HG02588 (cell line): Measurements from ENCODE around the gene PRKG1.

Experiments
- ATAC-seq: cut with Tn5 transposase; IDR thresholded peaks from one replicate; pipeline ENCODE4 v1.9.1; 2021; ENCODE audit warnings: mild to moderate bottlenecking, moderate library complexity; ENCODE audit not compliant: unreplicated experiment

Gene PRKG1

DNA sequence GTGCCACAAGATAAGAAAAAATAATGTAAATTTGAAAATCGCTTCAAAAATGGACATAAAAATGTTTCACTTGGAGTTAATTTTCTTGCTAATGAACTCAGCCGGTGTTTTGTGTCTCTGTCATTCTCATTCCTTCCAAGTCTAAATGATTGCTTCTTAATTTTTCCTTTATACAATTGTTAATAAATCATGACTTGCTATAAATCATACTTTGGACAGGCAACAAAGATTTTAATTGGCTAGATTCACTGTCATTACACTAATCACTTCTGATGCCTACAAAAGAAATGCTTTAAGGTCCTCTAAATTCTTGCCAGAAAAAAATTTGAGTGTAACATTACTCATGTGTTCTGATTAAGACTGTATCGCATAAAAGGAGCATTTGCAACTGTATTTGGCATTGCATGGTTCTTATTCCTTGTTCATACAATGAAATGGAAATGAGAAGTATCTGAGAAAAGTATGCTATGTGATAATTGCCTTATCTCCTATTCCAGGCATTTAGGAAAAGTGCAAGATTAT, 1000.3 kb downstream of the PRKG1 start:
- no peak for ATAC-seq

GRCh38 chr10:52077814-52078213, 1003.5 kb downstream of the PRKG1 start:
- ATAC-seq: no peak

GRCh38 chr10:52078397-52078937, 1004.2 kb downstream of the PRKG1 start:
- ATAC-seq: no peak

DNA sequence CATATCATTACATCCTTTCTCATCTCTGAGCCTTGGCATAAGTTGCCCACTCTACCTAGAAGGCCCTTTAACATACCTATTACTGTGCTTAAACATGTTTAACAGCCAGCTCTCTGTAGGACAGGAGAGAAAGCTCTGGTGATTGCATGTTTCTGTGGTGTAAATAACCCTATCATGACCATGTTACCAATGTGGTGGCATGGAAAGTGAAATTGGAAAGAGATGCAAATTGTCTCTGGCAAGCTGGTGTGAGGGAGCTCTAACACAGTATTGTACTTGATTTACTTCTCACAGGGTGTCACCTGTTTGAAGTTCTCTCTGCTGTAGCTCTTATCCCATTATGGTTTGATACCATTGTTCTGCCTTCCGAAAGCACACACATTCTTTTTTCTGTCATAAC, 1008.0 kb downstream of the PRKG1 start:
- peak; percentile 54 for ATAC-seq

DNA sequence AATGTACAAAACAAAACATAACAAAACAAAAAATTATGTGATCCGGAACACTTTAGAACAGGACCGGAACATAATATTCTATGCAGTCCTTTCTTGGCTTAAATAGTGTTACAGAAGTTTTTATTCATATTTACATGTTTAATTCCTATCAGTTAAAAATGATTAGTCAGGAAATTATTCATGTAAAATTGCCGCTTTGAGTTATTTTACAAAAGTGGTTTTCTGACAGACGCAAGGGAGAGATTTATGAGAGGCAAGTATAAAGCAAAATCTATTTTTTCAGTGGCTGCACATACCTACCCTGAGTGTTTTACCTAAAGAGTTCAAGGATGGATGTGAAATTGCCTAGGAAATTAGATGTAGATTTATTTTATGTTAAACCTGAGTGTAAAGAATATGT, 1009.1 kb downstream of the PRKG1 start:
- ATAC-seq: no peak

DNA sequence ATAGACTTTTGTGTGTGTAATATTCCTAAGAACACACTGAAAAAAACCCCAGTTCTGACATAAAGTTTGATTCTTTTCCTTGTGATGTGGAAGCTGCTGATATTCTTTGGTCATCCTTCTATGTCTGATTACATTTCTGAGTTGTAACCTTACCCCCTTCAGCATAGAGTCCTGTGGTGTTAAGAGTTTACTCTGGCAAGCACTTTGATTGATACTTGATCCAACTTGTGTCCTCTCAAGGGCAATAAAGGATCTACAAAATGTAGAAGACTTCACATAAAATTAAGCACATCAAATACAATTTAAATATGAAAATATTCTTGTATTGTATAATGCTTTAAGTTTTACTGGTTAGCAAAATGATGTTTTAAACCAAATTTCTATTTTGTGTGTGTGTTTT, 1018.1 kb downstream of the PRKG1 start:
- no peak for ATAC-seq

DNA sequence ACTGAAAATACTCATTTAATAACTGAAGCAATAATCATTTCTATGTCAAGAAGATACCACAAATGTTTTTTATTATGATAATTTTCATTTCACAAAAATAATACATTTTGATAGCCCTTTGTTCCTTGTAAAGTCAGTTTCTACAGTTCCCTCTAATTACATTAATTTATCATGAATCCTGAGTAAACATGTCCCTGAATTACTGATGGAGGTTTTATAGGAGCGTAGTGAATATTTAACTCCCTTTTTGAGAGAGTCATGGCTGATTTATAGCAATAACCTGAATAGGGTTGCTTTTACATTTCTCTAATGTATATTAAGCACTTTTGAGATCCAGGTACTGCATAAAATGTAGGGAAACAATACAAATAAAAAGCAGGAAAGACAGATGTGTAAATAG, 1023.8 kb downstream of the PRKG1 start:
- no peak for ATAC-seq

DNA sequence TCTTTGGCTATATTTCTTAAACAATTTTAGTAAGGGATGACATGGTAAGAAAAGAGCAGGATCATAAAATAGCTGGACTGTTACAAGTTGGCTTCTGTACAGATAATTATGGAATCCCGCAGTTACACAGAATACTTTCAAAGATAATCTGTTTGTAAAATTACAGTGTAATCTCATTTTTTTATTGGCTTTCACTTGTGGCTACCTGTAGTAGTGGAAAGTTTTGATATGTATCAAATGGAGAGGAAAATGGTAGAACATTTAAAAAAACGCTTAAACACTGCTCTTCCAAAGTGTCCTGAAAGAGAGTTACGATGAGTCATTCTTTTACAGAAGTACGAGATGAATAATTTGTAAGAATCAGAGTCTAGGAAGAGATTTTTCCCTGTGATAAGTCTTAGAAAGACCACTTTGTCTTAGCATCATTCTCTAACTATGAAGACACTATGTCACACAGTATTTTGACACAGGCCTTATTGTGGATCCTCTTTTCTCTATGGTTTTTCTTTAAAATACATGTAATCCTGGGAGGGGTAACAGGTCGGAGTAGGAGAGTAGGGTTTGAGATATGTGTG, 1024.8 kb downstream of the PRKG1 start:
- ATAC-seq: no peak

- ATAC-seq: no peak
Measured at GRCh38 chr10:52100011-52100547, 1025.8 kb downstream of the PRKG1 start.

DNA sequence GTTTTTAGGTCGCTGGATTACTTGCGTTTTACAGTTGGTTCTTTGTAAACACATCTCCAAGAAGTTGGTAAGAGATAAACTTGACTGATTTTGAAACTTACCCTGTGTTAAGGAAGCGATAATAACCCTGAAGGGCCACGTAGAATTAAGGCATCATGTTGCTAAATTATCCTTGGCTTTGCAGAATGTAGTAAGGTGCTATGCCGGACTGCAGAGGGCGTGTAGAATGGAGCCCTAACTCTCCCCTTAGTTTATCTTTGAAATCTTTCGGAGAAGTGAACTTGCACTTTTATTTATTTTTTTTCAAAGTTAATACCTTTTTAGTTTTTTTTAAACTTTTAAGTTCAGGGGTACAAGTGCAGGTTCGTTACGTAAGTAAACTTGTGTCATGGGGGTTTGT, 1031.0 kb downstream of the PRKG1 start:
- no peak for ATAC-seq

DNA sequence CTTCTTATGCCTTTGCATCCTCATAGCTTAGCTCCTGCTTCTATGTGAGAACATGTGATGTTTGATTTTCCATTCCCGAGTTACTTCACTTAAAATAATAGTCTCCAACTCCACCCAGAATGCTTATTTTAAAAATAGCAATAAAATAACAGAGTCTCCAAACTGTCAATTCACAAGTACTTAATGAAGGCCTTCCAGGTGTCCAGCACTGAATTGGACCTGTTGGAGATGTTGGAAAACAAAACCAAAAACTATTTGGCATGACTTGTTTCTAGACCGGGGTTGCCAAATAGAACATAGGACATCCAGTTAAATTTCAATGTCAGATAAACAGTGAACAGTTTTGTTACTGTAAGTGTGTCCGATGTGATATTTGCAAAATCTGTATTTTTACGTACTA, 1031.7 kb downstream of the PRKG1 start:
- no peak for ATAC-seq

GRCh38 chr10:52106899-52107298, 1032.6 kb downstream of the PRKG1 start:
- no peak for ATAC-seq

- no peak for ATAC-seq
Measured at GRCh38 chr10:52108236-52108635, 1033.9 kb downstream of the PRKG1 start.

- no peak for ATAC-seq
Measured at GRCh38 chr10:52110576-52110975, 1036.3 kb downstream of the PRKG1 start.

- no peak for ATAC-seq
Measured at GRCh38 chr10:52111101-52111891, 1037.0 kb downstream of the PRKG1 start.

- ATAC-seq: no peak
Measured at GRCh38 chr10:52115823-52116222, 1041.5 kb downstream of the PRKG1 start.

- no peak for ATAC-seq
Measured at GRCh38 chr10:52119507-52119906, 1045.2 kb downstream of the PRKG1 start.

DNA sequence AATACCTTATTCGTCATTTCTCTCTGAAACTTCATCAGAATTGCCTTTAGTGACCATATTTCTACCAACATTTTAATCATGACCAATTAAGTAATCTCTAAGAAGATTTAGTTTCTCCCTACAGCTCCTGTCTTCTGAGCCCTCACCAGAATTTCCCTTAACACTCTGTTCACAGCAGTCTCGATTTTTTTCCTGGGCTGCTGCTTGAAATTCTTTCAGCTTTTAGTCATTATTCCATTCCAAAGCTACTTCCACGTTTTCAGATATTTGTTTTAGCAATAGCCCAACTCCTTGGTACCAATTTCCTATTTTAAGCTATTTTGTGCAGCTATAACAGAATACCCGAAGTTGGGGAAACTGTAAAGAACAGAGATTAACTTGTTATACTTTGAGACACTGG, 1047.4 kb downstream of the PRKG1 start:
- ATAC-seq: no peak

DNA sequence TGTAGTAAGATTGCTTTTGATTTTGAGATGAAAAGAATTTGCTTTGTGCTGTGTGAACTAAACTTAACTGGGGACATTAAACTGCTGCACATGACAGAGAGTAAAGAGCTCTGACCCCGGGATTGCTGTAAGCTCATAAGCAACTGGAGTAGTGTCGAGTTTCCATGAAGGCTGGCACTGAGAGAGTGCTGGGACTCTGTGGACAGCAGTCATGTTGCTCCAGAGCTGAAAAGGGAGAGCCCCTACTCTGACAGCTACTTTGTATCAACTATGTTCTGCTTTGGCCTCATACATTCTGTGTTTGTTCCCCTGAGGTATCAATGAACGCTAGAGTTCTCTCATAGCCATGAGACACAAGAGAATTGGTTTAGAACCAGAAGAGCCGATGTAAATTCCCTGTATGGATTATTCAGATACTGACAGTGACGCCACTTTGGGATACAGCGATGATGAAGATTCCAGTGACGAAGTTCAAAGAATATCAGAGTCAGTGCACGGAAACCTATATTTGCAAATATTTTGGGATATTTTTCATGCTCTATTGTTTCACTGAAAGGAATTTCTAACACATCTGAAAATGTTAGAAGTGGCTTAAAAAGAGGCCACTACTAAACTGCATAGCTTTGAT, 1053.9 kb downstream of the PRKG1 start:
- ATAC-seq: no peak

DNA sequence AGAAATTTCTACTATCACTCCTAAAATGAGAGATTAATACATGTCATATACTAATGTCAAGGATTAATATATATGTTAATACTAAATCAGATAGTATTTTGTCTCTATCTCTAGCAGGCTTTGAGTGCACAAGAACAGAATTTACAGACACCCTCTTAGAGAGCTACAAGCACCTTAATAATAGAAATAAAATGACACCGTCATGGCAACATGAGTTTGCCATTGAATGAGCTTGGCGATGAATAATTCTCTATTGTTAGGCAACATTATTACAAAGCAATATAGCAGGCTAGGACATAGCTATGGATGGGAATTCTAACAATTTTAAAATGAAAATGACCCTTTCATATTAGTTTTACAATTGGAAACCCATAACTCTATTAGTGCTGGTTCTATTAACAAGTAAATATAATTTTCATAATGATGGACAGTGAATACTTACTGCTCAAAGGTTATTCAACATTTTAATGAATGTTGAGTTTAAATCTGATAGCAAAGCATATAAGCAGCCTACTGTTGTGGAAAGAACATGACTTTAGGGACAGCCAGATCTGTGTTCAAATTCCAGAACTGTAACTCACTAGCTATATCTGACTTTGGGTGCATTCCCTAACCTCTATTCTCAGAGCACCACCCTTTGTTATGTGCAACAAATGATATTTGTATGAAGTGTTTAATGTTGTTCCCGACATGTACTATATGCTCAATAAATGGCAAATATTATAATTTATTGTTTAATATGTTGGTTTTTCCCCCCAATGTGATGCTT, 1055.3 kb downstream of the PRKG1 start:
- ATAC-seq: no peak

DNA sequence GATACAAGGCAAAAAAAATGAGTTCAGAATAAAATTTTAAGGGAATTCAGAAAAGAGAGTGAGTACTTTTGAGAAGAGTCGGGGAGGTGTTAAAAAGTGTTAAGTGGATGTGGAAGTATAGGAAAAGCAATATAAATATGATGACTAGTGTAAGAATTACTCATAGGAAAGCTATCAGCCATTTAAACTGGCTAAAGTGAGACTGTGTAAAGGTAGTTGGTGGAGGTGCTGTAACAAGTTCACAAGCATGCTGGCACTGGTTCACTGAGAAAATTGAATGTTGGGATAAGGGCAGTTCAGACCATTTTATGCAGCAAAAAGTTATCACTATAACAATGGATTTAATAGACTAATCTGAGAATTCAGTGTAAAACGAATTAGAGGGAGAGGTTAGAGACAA, 1060.8 kb downstream of the PRKG1 start:
- no peak for ATAC-seq
